GM12864 (cell line): ENCODE measurements around the gene HOXD9.

Experiments
- DNase-seq: peaks from one replicate; pipeline ENCODE4 v3.0.0-alpha.2; 2011; ENCODE audit warnings: low read depth
- H3K4me3 ChIP-seq: 2 replicates; pipeline ENCODE4 v1.5.1; 2011; ENCODE audit warnings: mild to moderate bottlenecking, low read depth, low read length, control low read depth
- CTCF ChIP-seq: IDR thresholded peaks from 2 replicates; pipeline ENCODE4 v1.5.1; 2011; ENCODE audit warnings: low read depth, mild to moderate bottlenecking, moderate library complexity, low read length, control low read depth, inconsistent platforms; ENCODE audit errors: missing control alignments

The HOXD9 gene

GRCh38 chr2:176109946-176110345, 12.6 kb upstream of the HOXD9 start:
- no peak for DNase-seq
- no peak overlapping the region for H3K4me3 ChIP-seq
- TF ChIP-seq CTCF: no peak

- no peak for DNase-seq
- no peak for TF ChIP-seq CTCF
- H3K4me3 ChIP-seq: no peak overlapping the region
These were observed 11.9 kb upstream of the HOXD9 start for GRCh38 chr2:176110415-176111308.

- H3K4me3 ChIP-seq: no peak overlapping the region
- peak; percentile 78 for TF ChIP-seq CTCF
- no peak for DNase-seq
These were observed 11.2 kb upstream of the HOXD9 start for GRCh38 chr2:176111309-176111663.

- H3K4me3 ChIP-seq: no peak overlapping the region
- DNase-seq: no peak
- no peak for TF ChIP-seq CTCF
These were observed 10.6 kb upstream of the HOXD9 start for GRCh38 chr2:176111846-176112374.

- H3K4me3 ChIP-seq: no peak overlapping the region
- DNase-seq: no peak
- no peak for TF ChIP-seq CTCF
These were observed 9.9 kb upstream of the HOXD9 start for GRCh38 chr2:176112375-176113302.

- no peak overlapping the region for H3K4me3 ChIP-seq
- TF ChIP-seq CTCF: no peak
- no peak for DNase-seq
These were observed 8.2 kb upstream of the HOXD9 start for GRCh38 chr2:176114120-176114929.
